KMS-11 (cell line): ENCODE data around the gene BCKDHA.
A peak's percentile ranks its signal among the peaks of the same experiment; 100 is the strongest.

Experiments
- H2AFZ ChIP-seq: fragments of 200-600 bp; sonication (generic); 2 replicates; pipeline ENCODE4 v1.6.1; 2016; ENCODE audit warnings: antibody characterized with exemption, mixed run types, low read depth
- H3K27ac ChIP-seq: fragments of 200-600 bp; sonication (generic); 2 replicates; pipeline ENCODE4 v1.6.1; 2016; ENCODE audit warnings: mild to moderate bottlenecking, mixed run types
- H3K27me3 ChIP-seq: fragments of 200-600 bp; sonication (generic); 2 replicates; pipeline ENCODE4 v1.6.1; 2017; ENCODE audit warnings: mild to moderate bottlenecking, low read depth, mixed run types, moderate library complexity; ENCODE audit not compliant: insufficient read depth
- H3K36me3 ChIP-seq: fragments of 200-600 bp; sonication (generic); 2 replicates; pipeline ENCODE4 v1.6.1; 2017; ENCODE audit warnings: mild to moderate bottlenecking, mixed run types; ENCODE audit not compliant: insufficient read depth
- H3K4me1 ChIP-seq: fragments of 200-600 bp; sonication (generic); 2 replicates; pipeline ENCODE4 v1.6.1; 2016; ENCODE audit warnings: mild to moderate bottlenecking, low read depth, mixed run types; ENCODE audit not compliant: poor library complexity, severe bottlenecking
- H3K4me2 ChIP-seq: fragments of 200-600 bp; sonication (generic); 2 replicates; pipeline ENCODE4 v1.7.0; 2016; ENCODE audit warnings: mild to moderate bottlenecking, mixed run types
- H3K4me3 ChIP-seq: fragments of 200-600 bp; sonication (generic); IDR thresholded peaks from 2 replicates; pipeline ENCODE4 v1.6.1; 2017; ENCODE audit warnings: low read depth, low read length, mixed read lengths; ENCODE audit not compliant: insufficient read depth
- H3K79me2 ChIP-seq: fragments of 200-600 bp; sonication (generic); 2 replicates; pipeline ENCODE4 v1.6.1; 2016; ENCODE audit warnings: low read depth, mixed run types; ENCODE audit not compliant: insufficient read depth
- H3K9ac ChIP-seq: fragments of 200-600 bp; sonication (generic); 2 replicates; pipeline ENCODE4 v1.6.1; 2016; ENCODE audit warnings: mild to moderate bottlenecking, mixed run types
- H4K20me1 ChIP-seq: fragments of 200-600 bp; sonication (generic); 2 replicates; pipeline ENCODE4 v1.6.1; 2016; ENCODE audit warnings: mild to moderate bottlenecking, mixed run types; ENCODE audit not compliant: insufficient read depth
- TF ChIP-seq, protein P1 (sequence below): fragments of 200-600 bp; sonication (generic); conservative IDR thresholded peaks from 2 replicates; pipeline ENCODE4 v1.6.1; 2017; ENCODE audit warnings: low read depth, mild to moderate bottlenecking, antibody characterized with exemption, low read length, moderate library complexity, mixed read lengths

The BCKDHA gene

GRCh38 chr19:41427647-41428480, 30.2 kb downstream of the BCKDHA start:
- no peak overlapping the region for H3K9ac ChIP-seq
- no peak overlapping the region for H3K27ac ChIP-seq

GRCh38 chr19:41428481-41428859, 30.9 kb downstream of the BCKDHA start:
- Histone ChIP-seq H3K79me2 (no peaks in the 10 kb centered on the region), H3K4me2 (no peak overlapping the region), H3K27me3 (no peaks in the 10 kb centered on the region), H4K20me1 (no peaks in the 10 kb centered on the region), H3K27ac (no peak overlapping the region), H2AFZ (no peak overlapping the region), H3K4me3 (no peak overlapping the region), H3K4me1 (no peaks in the 10 kb centered on the region), H3K36me3 (no peaks in the 10 kb centered on the region), H3K9ac (no peak overlapping the region)
- TF ChIP-seq, protein P1, sequence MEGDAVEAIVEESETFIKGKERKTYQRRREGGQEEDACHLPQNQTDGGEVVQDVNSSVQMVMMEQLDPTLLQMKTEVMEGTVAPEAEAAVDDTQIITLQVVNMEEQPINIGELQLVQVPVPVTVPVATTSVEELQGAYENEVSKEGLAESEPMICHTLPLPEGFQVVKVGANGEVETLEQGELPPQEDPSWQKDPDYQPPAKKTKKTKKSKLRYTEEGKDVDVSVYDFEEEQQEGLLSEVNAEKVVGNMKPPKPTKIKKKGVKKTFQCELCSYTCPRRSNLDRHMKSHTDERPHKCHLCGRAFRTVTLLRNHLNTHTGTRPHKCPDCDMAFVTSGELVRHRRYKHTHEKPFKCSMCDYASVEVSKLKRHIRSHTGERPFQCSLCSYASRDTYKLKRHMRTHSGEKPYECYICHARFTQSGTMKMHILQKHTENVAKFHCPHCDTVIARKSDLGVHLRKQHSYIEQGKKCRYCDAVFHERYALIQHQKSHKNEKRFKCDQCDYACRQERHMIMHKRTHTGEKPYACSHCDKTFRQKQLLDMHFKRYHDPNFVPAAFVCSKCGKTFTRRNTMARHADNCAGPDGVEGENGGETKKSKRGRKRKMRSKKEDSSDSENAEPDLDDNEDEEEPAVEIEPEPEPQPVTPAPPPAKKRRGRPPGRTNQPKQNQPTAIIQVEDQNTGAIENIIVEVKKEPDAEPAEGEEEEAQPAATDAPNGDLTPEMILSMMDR = no peak

More at GRCh38 chr19:41427647-41428480, 30.2 kb downstream of the BCKDHA start:
- H3K79me2 ChIP-seq = no peaks in the 10 kb centered on the region
- TF ChIP-seq, protein P1 = no peak
- no peaks in the 10 kb centered on the region for H3K4me1 ChIP-seq
- H3K27me3 ChIP-seq = no peaks in the 10 kb centered on the region
- H4K20me1 ChIP-seq = no peaks in the 10 kb centered on the region
- H3K4me3 ChIP-seq = no peak overlapping the region
- H3K36me3 ChIP-seq = no peaks in the 10 kb centered on the region
- H2AFZ ChIP-seq = no peak overlapping the region
- H3K4me2 ChIP-seq = no peak overlapping the region; the same call in 1 of the 2 replicates

- H3K4me2 ChIP-seq = no peak overlapping the region
- H3K4me3 ChIP-seq = no peak overlapping the region
- H2AFZ ChIP-seq = no peak overlapping the region
- H4K20me1 ChIP-seq = no peaks in the 10 kb centered on the region
- no peaks in the 10 kb centered on the region for H3K79me2 ChIP-seq
- H3K9ac ChIP-seq = no peak overlapping the region
- TF ChIP-seq, protein P1 = no peak
- no peak overlapping the region for H3K27ac ChIP-seq
- H3K36me3 ChIP-seq = no peaks in the 10 kb centered on the region
- H3K4me1 ChIP-seq = no peaks in the 10 kb centered on the region
- no peaks in the 10 kb centered on the region for H3K27me3 ChIP-seq
These were observed 33.3 kb downstream of the BCKDHA start for GRCh38 chr19:41430922-41431321.

GRCh38 chr19:41431426-41432386, 34.1 kb downstream of the BCKDHA start:
- H3K79me2 ChIP-seq = no peaks in the 10 kb centered on the region
- TF ChIP-seq, protein P1 = peak; percentile 58
- H3K27ac ChIP-seq = no peak overlapping the region
- H3K4me3 ChIP-seq = no peak overlapping the region
- H2AFZ ChIP-seq = no peak overlapping the region
- no peak overlapping the region for H3K9ac ChIP-seq
- no peaks in the 10 kb centered on the region for H3K27me3 ChIP-seq
- H4K20me1 ChIP-seq = no peaks in the 10 kb centered on the region
- H3K4me1 ChIP-seq = no peaks in the 10 kb centered on the region
- H3K4me2 ChIP-seq = no peak overlapping the region
- no peaks in the 10 kb centered on the region for H3K36me3 ChIP-seq
